Measurements from ENCODE around the gene ACAA1. TPM values are rescaled to one million over a fixed set of nuclear protein-coding genes. Genes with fewer than 3 reads are reported as not detected.
A peak's percentile ranks its signal among the peaks of the same experiment; 100 is the strongest.

The ACAA1 gene
- total RNA-seq, 6 experiments from 2014 or later, result 192 to 441 (median 309) TPM

DNA sequence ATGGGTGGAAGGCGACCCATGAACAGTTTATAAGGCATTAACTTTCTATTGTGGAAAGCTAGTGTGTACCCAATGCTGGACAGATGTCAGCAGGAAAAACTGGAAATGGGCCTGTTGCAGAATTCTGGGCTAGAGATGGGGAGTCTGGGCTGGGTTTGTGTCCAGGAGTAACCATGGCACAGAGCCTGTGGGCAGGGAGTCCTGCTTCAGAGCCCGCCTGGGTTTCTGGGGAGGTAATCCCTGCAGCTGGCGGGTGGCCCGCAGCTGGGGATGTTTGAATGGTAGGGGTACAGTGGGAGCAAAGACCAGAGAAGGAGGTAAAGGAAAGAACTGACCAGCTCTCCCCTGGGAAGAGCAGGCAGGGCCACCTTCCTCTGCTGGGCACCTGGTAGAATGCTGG lies 25.7 kb downstream of the ACAA1 start:
- Histone ChIP-seq H3K27me3 (no peaks in the 10 kb centered on the region), H3K36me3 (no peaks in the 10 kb centered on the region), H3K4me3 (no peak overlapping the region), H3K4me1 (no peaks in the 10 kb centered on the region), H3K27ac (no peak overlapping the region), H3K9me3 (no peaks in the 10 kb centered on the region)
- intact Hi-C loops (cut with DNase I), result loop anchor here (10.0 kb wide), 1 partner anchor 106 kb away; no protein-coding TSS in a partner anchor
- ATAC-seq (no peak), DNase-seq (peak in 2 of 3 donors; percentile 12 to 31)
- 88% methylated on average over 2 of the region's 4 CpGs for WGBS (ENCODE audit: insufficient coverage, low coverage, low lambda C conversion rate, missing lambda C conversion rate)
- no peak for TF ChIP-seq POLR2A (IDR thresholded peaks at IDR 0.05)
- TF ChIP-seq, protein P1, sequence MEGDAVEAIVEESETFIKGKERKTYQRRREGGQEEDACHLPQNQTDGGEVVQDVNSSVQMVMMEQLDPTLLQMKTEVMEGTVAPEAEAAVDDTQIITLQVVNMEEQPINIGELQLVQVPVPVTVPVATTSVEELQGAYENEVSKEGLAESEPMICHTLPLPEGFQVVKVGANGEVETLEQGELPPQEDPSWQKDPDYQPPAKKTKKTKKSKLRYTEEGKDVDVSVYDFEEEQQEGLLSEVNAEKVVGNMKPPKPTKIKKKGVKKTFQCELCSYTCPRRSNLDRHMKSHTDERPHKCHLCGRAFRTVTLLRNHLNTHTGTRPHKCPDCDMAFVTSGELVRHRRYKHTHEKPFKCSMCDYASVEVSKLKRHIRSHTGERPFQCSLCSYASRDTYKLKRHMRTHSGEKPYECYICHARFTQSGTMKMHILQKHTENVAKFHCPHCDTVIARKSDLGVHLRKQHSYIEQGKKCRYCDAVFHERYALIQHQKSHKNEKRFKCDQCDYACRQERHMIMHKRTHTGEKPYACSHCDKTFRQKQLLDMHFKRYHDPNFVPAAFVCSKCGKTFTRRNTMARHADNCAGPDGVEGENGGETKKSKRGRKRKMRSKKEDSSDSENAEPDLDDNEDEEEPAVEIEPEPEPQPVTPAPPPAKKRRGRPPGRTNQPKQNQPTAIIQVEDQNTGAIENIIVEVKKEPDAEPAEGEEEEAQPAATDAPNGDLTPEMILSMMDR (IDR thresholded peaks at IDR 0.05), result no peak

DNA sequence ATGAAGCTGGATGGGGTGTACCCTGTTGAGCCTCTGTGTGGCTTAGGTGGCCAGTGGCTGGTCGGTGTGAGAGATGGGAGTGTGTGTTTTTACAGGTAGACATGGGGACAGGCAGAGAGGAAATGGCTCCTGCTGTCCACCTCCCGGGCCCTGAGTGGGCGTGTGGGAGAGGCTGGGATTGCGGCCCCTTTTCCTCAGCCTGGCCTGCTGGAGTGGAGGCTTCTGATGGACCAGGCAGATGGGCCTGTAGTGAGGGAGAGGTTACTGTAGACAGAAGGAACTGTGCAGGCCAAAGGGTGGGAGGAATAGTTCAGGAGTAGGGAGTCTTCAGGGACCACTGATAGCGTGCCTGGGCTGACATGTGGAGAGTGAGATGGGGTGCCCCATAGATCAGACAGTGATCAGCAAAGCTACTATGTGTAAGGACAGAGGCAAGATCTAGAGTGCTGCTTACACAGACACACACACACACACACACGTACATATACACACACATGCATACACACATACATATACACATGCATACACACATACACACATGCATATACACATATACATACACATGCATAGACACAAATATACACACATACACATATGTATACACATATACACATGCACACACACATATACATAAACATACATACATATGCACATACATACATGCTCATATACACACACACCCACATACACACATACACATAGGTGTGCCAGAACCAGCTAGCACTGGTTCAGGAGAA lies 26.4 kb downstream of the ACAA1 start:
- Histone ChIP-seq H3K27ac (no peak overlapping the region), H3K4me3 (no peak overlapping the region), H3K9me3 (peaks cover 0 to 3% (median 0%) of the 10 kb centered on the region in 4 donors), H3K27me3 (no peaks in the 10 kb centered on the region), H3K36me3 (no peaks in the 10 kb centered on the region), H3K4me1 (no peaks in the 10 kb centered on the region)
- intact Hi-C loops (cut with DNase I), result loop anchor here (10.0 kb wide), 1 partner anchor 106 kb away; no protein-coding TSS in a partner anchor
- peak in 2 of 3 donors; percentile 0 to 34 for DNase-seq
- TF ChIP-seq, protein P1 (IDR thresholded peaks at IDR 0.05), result no peak
- TF ChIP-seq POLR2A (IDR thresholded peaks at IDR 0.05), result no peak
- 100% methylated on average over 1 of the region's 6 CpGs for WGBS (ENCODE audit: insufficient coverage, low coverage, low lambda C conversion rate, missing lambda C conversion rate)
- no peak for ATAC-seq

DNA sequence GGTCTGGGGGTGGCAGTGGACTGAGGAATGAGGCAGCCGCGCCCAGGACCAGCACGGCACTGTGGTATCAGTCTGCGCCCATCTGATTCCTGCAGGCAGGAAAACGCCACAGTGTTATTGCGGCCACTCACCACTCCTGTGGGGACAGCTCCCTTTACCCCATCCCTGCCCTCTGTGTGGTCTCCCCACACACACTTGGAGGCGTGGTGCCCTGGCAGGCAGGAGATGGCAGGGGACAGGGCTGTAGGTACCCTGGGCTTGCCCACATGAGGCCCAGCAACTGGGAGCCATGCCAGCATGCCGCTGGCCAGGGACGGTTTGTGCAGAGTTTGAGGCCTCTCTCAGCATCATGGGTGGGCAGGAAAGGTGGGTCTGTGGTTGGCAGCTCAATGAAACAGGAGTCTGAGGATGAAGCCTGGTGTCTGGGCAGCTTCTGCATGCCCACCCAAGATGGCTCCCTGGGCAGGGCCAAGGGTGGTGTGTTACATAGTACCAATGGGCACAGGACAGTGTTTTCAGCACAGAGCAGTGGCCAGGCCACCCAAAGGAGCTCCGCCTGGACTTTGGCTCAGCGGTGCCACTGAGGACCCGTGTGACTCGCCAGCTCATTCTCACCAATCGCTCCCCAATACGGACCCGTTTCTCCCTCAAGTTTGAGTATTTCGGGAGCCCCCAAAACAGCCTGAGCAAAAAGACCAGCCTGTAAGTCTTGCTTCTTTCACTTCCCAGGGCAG lies 27.2 kb downstream of the ACAA1 start:
- Histone ChIP-seq H3K4me1 (no peaks in the 10 kb centered on the region), H3K27ac (no peak overlapping the region), H3K9me3 (peaks cover 0 to 4% (median 0%) of the 10 kb centered on the region in 4 donors), H3K27me3 (no peaks in the 10 kb centered on the region), H3K4me3 (no peak overlapping the region), H3K36me3 (no peaks in the 10 kb centered on the region)
- peak in 1 of 4 donors; percentile 6 for ATAC-seq
- peak; percentile 11 to 45 (median 37) for DNase-seq
- intact Hi-C loops (cut with DNase I), result loop anchor here (10.0 kb wide), 1 partner anchor 105 kb away; no protein-coding TSS in a partner anchor
- 93% methylated on average over 8 of the region's 17 CpGs for WGBS (ENCODE audit: insufficient coverage, low coverage, low lambda C conversion rate, missing lambda C conversion rate)
- no peak for TF ChIP-seq POLR2A (IDR thresholded peaks at IDR 0.05)
- TF ChIP-seq, protein P1 (IDR thresholded peaks at IDR 0.05), result no peak

DNA sequence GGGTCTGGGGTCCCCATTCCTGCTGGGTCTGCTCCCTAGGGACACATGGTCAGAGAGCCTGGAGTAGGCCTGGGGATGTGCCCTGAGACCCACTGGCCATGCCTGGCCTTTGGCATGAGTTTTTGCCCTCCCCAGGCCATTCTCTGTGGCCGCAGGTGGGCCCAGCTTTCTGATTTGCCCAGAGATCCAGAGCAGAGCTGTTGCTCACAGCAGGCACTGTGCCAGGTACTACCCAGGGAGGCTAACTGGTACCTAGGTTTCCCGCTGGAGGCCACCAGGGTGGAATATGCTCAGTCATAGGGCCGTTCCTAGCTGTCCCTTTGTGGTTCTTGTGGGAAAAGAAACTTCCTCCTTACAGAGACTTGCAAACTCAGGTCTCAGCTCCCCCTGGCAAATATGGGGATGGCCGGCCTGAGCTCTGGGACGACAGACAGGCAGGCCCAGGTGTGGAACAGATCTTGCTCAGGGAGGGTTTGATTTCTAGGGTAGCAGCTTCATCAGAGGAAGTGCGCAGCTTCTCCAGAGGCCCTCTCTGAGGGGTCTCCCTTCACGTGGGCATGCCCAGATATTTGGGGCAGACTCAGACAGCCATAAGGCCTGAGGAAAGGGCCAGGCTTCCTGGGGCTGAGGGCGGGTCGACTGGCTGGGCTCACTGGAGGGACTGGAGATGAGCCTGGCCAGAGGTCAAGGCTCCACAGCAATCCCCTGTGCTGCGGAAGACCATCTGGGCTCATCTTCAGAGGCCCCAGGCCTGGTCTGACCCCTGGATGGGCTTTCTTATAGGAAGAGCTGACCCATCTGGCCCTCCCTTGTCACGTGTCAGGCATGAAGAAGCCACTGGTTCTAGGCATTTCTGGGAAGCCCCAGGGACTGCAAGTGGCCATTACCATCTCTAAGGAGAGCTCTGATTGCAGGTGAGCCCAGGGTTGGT lies 28.0 kb downstream of the ACAA1 start:
- intact Hi-C loops (cut with DNase I), result no loop called here
- TF ChIP-seq POLR2A (IDR thresholded peaks at IDR 0.05), result no peak
- TF ChIP-seq, protein P1 (IDR thresholded peaks at IDR 0.05), result no peak
- DNase-seq, result peak; percentile 19 to 51 (median 44)
- Histone ChIP-seq H3K27me3 (no peaks in the 10 kb centered on the region), H3K27ac (no peak overlapping the region), H3K4me1 (no peaks in the 10 kb centered on the region), H3K36me3 (no peaks in the 10 kb centered on the region), H3K9me3 (peaks cover 0 to 4% (median 0%) of the 10 kb centered on the region in 4 donors), H3K4me3 (no peak overlapping the region)
- ATAC-seq, result peak in 3 of 4 donors; percentile 7 to 27 (median 10)
- WGBS (ENCODE audit: insufficient coverage, low coverage, low lambda C conversion rate, missing lambda C conversion rate), result 55% methylated on average over 5 of the region's 11 CpGs

Data from right lobe of liver (tissue), 6 donors.